AG04450 (cell line): ENCODE results near the gene MAPK8IP1. TPM values are rescaled to one million over a fixed set of nuclear protein-coding genes. Genes with fewer than 3 reads are reported as not detected.

ENCODE experiments used
- CTCF ChIA-PET: fragments of 300-600, 350-600 bp; formaldehyde crosslinking; extraction: SDS; loops from one replicate; lab custom pipeline; 2022; ENCODE audit warnings: antibody characterized with exemption, inconsistent platforms; lab: Charles Lee
- POLR2A ChIA-PET: fragments of 350-600 bp; formaldehyde crosslinking; extraction: SDS; loops from one replicate; lab custom pipeline; 2021; ENCODE audit warnings: antibody characterized with exemption, inconsistent platforms; lab: Yijun Ruan, JAX
- DNase-seq: peaks from one replicate; pipeline ENCODE4 v3.0.0-alpha.2; 2011; ENCODE audit warnings: low read depth, low spot score
- H3K27ac ChIP-seq: one replicate; pipeline ENCODE4 v1.5.1; 2012; ENCODE audit warnings: low read depth, low read length, control low read depth
- H3K27me3 ChIP-seq: one replicate; pipeline ENCODE4 v1.6.0; 2012; ENCODE audit warnings: low read length; ENCODE audit not compliant: control insufficient read depth, insufficient read depth
- H3K4me3 ChIP-seq: 2 replicates; pipeline ENCODE4 v1.5.1; 2011; ENCODE audit warnings: mild to moderate bottlenecking, low read depth, low read length, control low read depth
- H3K9me3 ChIP-seq: 2 replicates; pipeline ENCODE4 v1.5.1; 2012; ENCODE audit warnings: low read length; ENCODE audit not compliant: control insufficient read depth, insufficient read depth
- polyA plus RNA-seq: library from polyadenylated mRNA; depleted of rRNA; stranded (reverse); fragments of >200 nt; gene quantifications from 2 replicates; pipeline ENCODE4 v1.2.3, GENCODE V29; 2011
- TF ChIP-seq, protein P1 (sequence below): IDR thresholded peaks from 2 replicates; pipeline ENCODE4 v1.5.1; 2011; ENCODE audit warnings: low read depth, low read length, control low read depth, inconsistent platforms

Gene MAPK8IP1
- polyA plus RNA-seq, 1 experiment, result 5.6 TPM

DNA sequence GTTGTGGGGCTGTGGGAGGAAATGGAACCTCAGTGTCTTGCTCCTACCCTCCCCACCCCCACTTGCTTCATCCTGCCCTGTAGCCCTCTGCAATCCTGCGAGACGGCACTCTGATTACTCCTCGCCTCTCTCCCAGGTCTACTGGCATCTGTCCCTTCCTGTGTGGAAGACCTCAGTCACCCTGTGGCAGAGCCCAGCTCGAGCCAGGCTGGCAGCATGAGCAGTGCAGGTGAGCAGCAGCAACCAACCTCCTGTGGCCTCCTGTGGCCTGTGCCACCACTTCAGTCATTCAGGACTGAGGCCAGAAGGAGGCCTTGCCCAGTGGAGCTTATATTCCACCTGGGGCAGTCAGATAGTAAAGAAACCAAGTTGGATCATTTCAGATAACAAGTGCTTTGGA, 14.7 kb upstream of the MAPK8IP1 start:
- no peak for DNase-seq
- Histone ChIP-seq H3K27ac (no peak overlapping the region), H3K4me3 (no peak overlapping the region), H3K27me3 (no peaks in the 10 kb centered on the region), H3K9me3 (no peaks in the 10 kb centered on the region)
- ChIA-PET POLR2A (no interaction called here), CTCF (interaction anchor here (4.2 kb wide), 1 partner anchor 8 kb away, joined by 75 read pairs; no protein-coding TSS in a partner anchor)
- TF ChIP-seq, protein P1, sequence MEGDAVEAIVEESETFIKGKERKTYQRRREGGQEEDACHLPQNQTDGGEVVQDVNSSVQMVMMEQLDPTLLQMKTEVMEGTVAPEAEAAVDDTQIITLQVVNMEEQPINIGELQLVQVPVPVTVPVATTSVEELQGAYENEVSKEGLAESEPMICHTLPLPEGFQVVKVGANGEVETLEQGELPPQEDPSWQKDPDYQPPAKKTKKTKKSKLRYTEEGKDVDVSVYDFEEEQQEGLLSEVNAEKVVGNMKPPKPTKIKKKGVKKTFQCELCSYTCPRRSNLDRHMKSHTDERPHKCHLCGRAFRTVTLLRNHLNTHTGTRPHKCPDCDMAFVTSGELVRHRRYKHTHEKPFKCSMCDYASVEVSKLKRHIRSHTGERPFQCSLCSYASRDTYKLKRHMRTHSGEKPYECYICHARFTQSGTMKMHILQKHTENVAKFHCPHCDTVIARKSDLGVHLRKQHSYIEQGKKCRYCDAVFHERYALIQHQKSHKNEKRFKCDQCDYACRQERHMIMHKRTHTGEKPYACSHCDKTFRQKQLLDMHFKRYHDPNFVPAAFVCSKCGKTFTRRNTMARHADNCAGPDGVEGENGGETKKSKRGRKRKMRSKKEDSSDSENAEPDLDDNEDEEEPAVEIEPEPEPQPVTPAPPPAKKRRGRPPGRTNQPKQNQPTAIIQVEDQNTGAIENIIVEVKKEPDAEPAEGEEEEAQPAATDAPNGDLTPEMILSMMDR, result no peak

DNA sequence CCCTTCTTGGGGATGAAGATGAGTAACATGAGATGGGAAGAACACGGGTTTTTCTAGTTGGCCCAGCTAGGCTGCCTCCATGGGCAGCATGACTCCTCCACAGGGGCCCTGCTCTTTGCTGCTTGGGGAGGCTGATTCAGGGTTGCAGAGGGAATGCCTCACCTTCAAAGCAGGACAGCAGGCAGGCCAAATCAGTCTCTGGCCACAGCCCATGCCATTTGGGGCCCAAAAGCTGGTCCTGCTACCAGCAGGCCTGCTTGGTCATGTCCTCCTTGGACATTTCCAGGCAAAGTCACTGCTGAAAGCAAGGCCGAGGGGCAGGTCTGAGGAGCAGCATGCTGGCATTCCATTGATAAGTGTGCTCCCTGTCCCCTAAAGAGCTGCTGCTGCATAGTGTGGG, 13.8 kb upstream of the MAPK8IP1 start:
- no peaks in the 10 kb centered on the region for H3K27me3 ChIP-seq
- POLR2A ChIA-PET, result no interaction called here
- no peak overlapping the region for H3K4me3 ChIP-seq
- TF ChIP-seq, protein P1, result no peak
- H3K27ac ChIP-seq, result no peak overlapping the region
- CTCF ChIA-PET, result interaction anchor here (0.6 to 4.2 kb wide), 7 partner anchors 9 to 135 kb away, joined by 3 to 75 read pairs (median 6); no protein-coding TSS in a partner anchor
- DNase-seq, result no peak
- no peaks in the 10 kb centered on the region for H3K9me3 ChIP-seq

DNA sequence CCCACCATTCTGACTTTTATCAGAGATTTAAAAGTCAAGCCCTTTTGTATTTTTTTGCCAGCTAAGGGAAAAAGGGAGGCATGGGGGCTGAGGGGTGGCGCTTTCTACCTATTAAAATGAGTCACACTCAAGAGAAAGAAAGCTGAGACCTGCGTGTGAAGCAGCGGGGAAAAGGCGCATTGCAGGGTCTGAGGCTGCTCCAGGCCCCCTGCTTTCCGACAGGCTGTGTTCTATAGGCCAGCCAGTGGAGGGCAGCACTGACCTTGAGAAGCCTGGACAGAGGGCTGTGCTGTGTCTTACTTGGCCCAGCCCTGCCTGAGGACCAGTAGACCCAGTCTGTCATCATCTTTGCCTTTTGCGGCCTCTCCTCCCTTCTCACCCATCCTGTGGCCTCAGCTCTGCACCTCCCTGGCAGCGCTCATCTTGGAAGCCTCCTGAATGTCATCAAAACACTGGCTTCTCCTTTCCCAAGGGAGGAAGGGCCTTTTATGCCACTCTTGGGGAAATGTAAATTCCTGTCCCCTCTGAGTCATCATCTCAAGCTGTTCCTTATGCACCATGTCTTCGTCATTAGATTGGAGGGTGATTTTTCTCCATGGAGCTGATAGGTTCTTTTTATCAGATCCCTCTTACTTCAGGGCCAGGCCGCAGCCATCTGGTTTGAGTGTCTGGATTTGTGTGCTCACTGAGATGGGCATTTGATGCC, 12.6 kb upstream of the MAPK8IP1 start:
- TF ChIP-seq, protein P1, result peak; percentile 83
- Histone ChIP-seq H3K4me3 (no peak overlapping the region), H3K27me3 (no peaks in the 10 kb centered on the region), H3K27ac (peak overlapping the region; percentile 78), H3K9me3 (no peaks in the 10 kb centered on the region)
- ChIA-PET POLR2A (interaction anchor here (0.9 to 1.7 kb wide), 3 partner anchors 9 to 26 kb away, joined by 3 to 7 read pairs (median 7); partner anchors contain the start of gene CRY2), CTCF (interaction anchor here (0.6 to 4.2 kb wide), 28 partner anchors 10 to 1260 kb away, joined by 3 to 75 read pairs (median 4); partner anchors contain the start of genes CRY2 and PEX16)
- peak; percentile 61 for DNase-seq

DNA sequence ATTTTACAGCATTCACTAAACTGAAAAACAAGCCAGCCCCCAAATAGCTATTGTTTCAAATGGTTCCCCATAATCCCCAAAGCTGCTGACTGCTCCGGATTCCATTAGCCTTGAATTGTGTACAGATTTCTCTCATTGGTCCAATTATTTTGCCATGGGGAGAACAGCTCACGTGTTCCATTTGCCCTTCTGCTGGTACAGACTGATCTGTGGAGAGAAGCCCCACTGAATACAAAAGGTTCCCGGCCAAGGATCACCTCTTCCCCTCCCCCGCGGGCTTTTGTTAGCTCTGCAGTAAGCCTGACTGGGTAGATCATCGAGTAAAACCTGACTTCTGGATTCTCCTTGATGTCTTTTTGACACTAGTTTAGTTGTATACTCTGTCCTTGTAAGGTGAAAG, 9.1 kb upstream of the MAPK8IP1 start:
- Histone ChIP-seq H3K9me3 (no peaks in the 10 kb centered on the region), H3K27ac (no peak overlapping the region), H3K27me3 (no peaks in the 10 kb centered on the region), H3K4me3 (no peak overlapping the region)
- ChIA-PET CTCF (interaction anchor here (0.5 to 2.5 kb wide), 2 partner anchors 16 to 34 kb away, joined by 3 to 9 read pairs; no protein-coding TSS in a partner anchor), POLR2A (interaction anchor here (0.6 kb wide), 1 partner anchor 30 kb away, joined by 6 read pairs; no protein-coding TSS in a partner anchor)
- TF ChIP-seq, protein P1, result no peak
- DNase-seq, result no peak

DNA sequence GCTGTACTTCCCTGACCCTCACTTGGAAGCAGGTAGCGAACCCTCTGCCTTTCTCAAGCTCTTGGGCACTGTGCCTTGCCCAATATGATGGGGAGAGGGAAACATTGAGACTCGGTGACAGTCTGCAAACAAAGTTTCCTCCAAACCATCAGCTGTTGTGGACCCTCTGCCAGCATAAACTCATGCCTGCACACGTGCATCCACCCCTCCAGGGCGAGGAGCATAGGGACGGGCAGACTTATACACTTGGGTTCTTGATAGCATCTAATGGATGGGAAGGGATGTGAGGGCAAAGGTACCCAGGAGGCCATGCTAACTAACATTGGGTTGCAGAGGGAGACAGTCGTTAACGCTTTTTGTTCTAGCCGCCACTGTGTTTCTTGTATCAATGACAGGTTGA, 8.2 kb upstream of the MAPK8IP1 start:
- POLR2A ChIA-PET, result no interaction called here
- Histone ChIP-seq H3K27me3 (no peaks in the 10 kb centered on the region), H3K4me3 (no peak overlapping the region), H3K27ac (no peak overlapping the region), H3K9me3 (no peaks in the 10 kb centered on the region)
- TF ChIP-seq, protein P1, result no peak
- no peak for DNase-seq
- CTCF ChIA-PET, result interaction anchor here (2.5 kb wide), 1 partner anchor 35 kb away, joined by 9 read pairs; no protein-coding TSS in a partner anchor
